IMR-90 (cell line): ENCODE results near the gene SKA3. TPM values are rescaled to one million over a fixed set of nuclear protein-coding genes. Genes with fewer than 3 reads are reported as not detected.
A peak's percentile ranks its signal among the peaks of the same experiment; 100 is the strongest.

Experiments used
- ATAC-seq: fragments of 200-7000 bp; cut with Tn5 transposase; 2 replicates; pipeline ENCODE4 v1.9.1; 2020; ENCODE audit warnings: low read depth, mild to moderate bottlenecking, moderate library complexity
- BruUV-seq: library from RNA; stranded (reverse); fragments of 400-500 nt; replicated peaks from 2 replicates; lab custom pipeline; 2021; lab: Mats Ljungman, UMichigan
- CTCF ChIA-PET: fragments of 300-600 bp; formaldehyde crosslinking; extraction: SDS; loops from one replicate; lab custom pipeline; 2021; ENCODE audit warnings: antibody characterized with exemption; lab: Yijun Ruan, JAX
- POLR2A ChIA-PET: fragments of 300-600 bp; sonication (Branson Sonifier 250); formaldehyde crosslinking; loops from one replicate; lab custom pipeline; 2022; ENCODE audit warnings: antibody characterized with exemption; ENCODE audit not compliant: unreplicated experiment; lab: Charles Lee
- DNase-seq: peaks from one replicate; pipeline ENCODE4 v3.0.0; 2013
- H2AFZ ChIP-seq: replicated peaks from 2 replicates; pipeline ENCODE3; 2013; ENCODE audit warnings: low read length, mild to moderate bottlenecking; ENCODE audit not compliant: poor library complexity
- H2AK5ac ChIP-seq: 2 replicates; pipeline ENCODE4 v1.6.1; 2013; ENCODE audit warnings: low read depth, low read length, inconsistent platforms
- H2AK9ac ChIP-seq: replicated peaks from 2 replicates; pipeline ENCODE3; 2013; ENCODE audit warnings: mild to moderate bottlenecking, low read depth, low read length, moderate library complexity; ENCODE audit not compliant: poor library complexity
- H2BK120ac ChIP-seq: 2 replicates; pipeline ENCODE4 v1.6.1; 2013; ENCODE audit warnings: low read depth, low read length, inconsistent platforms
- H2BK15ac ChIP-seq: 3 replicates; pipeline ENCODE4 v1.6.1; 2013; ENCODE audit warnings: low read depth, low read length, inconsistent platforms
- H2BK20ac ChIP-seq: 2 replicates; pipeline ENCODE4 v1.6.1; 2013; ENCODE audit warnings: low read depth, mild to moderate bottlenecking, inconsistent platforms, low read length, moderate library complexity
- H2BK5ac ChIP-seq: 2 replicates; pipeline ENCODE4 v1.6.1; 2013; ENCODE audit warnings: mild to moderate bottlenecking, low read depth, low read length, inconsistent platforms; ENCODE audit not compliant: poor library complexity, severe bottlenecking
- H3K14ac ChIP-seq: replicated peaks from 2 replicates; pipeline ENCODE4 v1.6.1; 2013; ENCODE audit warnings: low read depth, low read length, inconsistent platforms
- H3K18ac ChIP-seq: 2 replicates; pipeline ENCODE4 v1.6.1; 2013; ENCODE audit warnings: low read depth, low read length, control low read depth
- H3K23ac ChIP-seq: 2 replicates; pipeline ENCODE4 v1.6.1; 2013; ENCODE audit warnings: low read depth, low read length, inconsistent platforms
- H3K27ac ChIP-seq: 2 replicates; pipeline ENCODE4 v1.5.1; 2013; ENCODE audit warnings: mild to moderate bottlenecking, control low read depth, low read length; ENCODE audit not compliant: insufficient read depth
- H3K27me3 ChIP-seq: 2 replicates; pipeline ENCODE4 v1.6.1; 2013; ENCODE audit warnings: low read length; ENCODE audit not compliant: control insufficient read depth, insufficient read depth
- H3K36me3 ChIP-seq: 2 replicates; pipeline ENCODE4 v1.6.1; 2013; ENCODE audit warnings: low read length, mixed read lengths; ENCODE audit not compliant: control insufficient read depth, insufficient read depth
- H3K4ac ChIP-seq: 2 replicates; pipeline ENCODE4 v1.6.1; 2013; ENCODE audit warnings: low read depth, low read length, inconsistent platforms
- H3K4me1 ChIP-seq: 2 replicates; pipeline ENCODE4 v1.6.1; 2013; ENCODE audit warnings: low read length, mixed read lengths; ENCODE audit not compliant: control insufficient read depth, insufficient read depth
- H3K4me2 ChIP-seq: 2 replicates; pipeline ENCODE4 v1.6.1; 2013; ENCODE audit warnings: low read depth, mild to moderate bottlenecking, control low read depth, low read length, moderate library complexity
- H3K4me3 ChIP-seq: 2 replicates; pipeline ENCODE4 v1.5.1; 2013; ENCODE audit warnings: low read depth, mild to moderate bottlenecking, control low read depth, low read length, moderate library complexity; ENCODE audit not compliant: insufficient read depth
- H3K56ac ChIP-seq: 2 replicates; pipeline ENCODE4 v1.6.1; 2013; ENCODE audit warnings: low read length, inconsistent platforms; ENCODE audit not compliant: insufficient read depth; ENCODE audit errors: extremely low read depth
- H3K79me1 ChIP-seq, 2 experiments: 2 replicates each; pipeline ENCODE4 v1.6.1; 2013; ENCODE audit warnings: low read length in 2 of 2, inconsistent platforms in 1 of 2, low read depth in 1 of 2
- H3K9ac ChIP-seq: 2 replicates; pipeline ENCODE4 v1.6.1; 2013; ENCODE audit warnings: low read depth, low read length, control low read depth
- H3K9me1 ChIP-seq: 2 replicates; pipeline ENCODE4 v1.6.1; 2013; ENCODE audit warnings: low read length, inconsistent platforms; ENCODE audit not compliant: insufficient read depth
- H3K9me3 ChIP-seq: 2 replicates; pipeline ENCODE4 v1.6.1; 2013; ENCODE audit warnings: low read length; ENCODE audit not compliant: control insufficient read depth, insufficient read depth
- H4K20me1 ChIP-seq: 2 replicates; pipeline ENCODE4 v1.6.1; 2013; ENCODE audit warnings: low read length, inconsistent platforms; ENCODE audit not compliant: insufficient read depth
- H4K5ac ChIP-seq: 2 replicates; pipeline ENCODE4 v1.6.1; 2013; ENCODE audit warnings: mild to moderate bottlenecking, low read depth, low read length, control low read depth
- H4K8ac ChIP-seq, 2 experiments: 2 replicates each; pipeline ENCODE4 v1.6.1; 2013; ENCODE audit warnings: low read depth in 2 of 2, low read length in 2 of 2, control low read depth in 1 of 2, inconsistent platforms in 1 of 2
- H4K91ac ChIP-seq: 2 replicates; pipeline ENCODE4 v1.6.1; 2013; ENCODE audit warnings: low read depth, low read length, inconsistent platforms; ENCODE audit not compliant: insufficient read depth
- BHLHE40 ChIP-seq: fragments of 150-350 bp; IDR thresholded peaks from 2 replicates; pipeline ENCODE4 v1.6.1; 2016; ENCODE audit warnings: mild to moderate bottlenecking, low read depth, low read length
- CEBPB ChIP-seq: IDR thresholded peaks from 2 replicates; pipeline ENCODE4 v1.6.1; 2012; ENCODE audit warnings: low read depth, low read length, improper control_type of control experiment
- CHD1 ChIP-seq: IDR thresholded peaks from 2 replicates; pipeline ENCODE4 v1.6.1; 2012; ENCODE audit warnings: low read depth, low read length, improper control_type of control experiment
- FOS ChIP-seq: fragments of 150-350 bp; IDR thresholded peaks from 2 replicates; pipeline ENCODE4 v1.6.1; 2016; ENCODE audit warnings: low read depth, low read length
- MAFK ChIP-seq: IDR thresholded peaks from 2 replicates; pipeline ENCODE4 v1.6.1; 2012; ENCODE audit warnings: low read depth, low read length, improper control_type of control experiment
- MAZ ChIP-seq: IDR thresholded peaks from 2 replicates; pipeline ENCODE4 v1.6.1; 2012; ENCODE audit warnings: low read depth, mild to moderate bottlenecking, low read length, improper control_type of control experiment, moderate library complexity, borderline replicate concordance
- MXI1 ChIP-seq: IDR thresholded peaks from 2 replicates; pipeline ENCODE4 v1.6.1; 2012; ENCODE audit warnings: low read depth, mild to moderate bottlenecking, low read length, moderate library complexity, borderline replicate concordance
- NFE2L2 ChIP-seq: fragments of 150-350 bp; IDR thresholded peaks from 2 replicates; pipeline ENCODE4 v1.6.1; 2016; ENCODE audit warnings: low read depth, mild to moderate bottlenecking, low read length
- RAD21 ChIP-seq: IDR thresholded peaks from 2 replicates; pipeline ENCODE4 v1.6.1; 2012; ENCODE audit warnings: low read length, improper control_type of control experiment
- RCOR1 ChIP-seq: IDR thresholded peaks from 2 replicates; pipeline ENCODE4 v1.6.1; 2012; ENCODE audit warnings: mild to moderate bottlenecking, low read length, improper control_type of control experiment; ENCODE audit not compliant: insufficient replicate concordance
- SMC3 ChIP-seq: fragments of 150-350 bp; IDR thresholded peaks from 2 replicates; pipeline ENCODE4 v1.6.1; 2016; ENCODE audit warnings: low read depth, mild to moderate bottlenecking, antibody characterized with exemption, low read length, moderate library complexity
- WGBS, 2 experiments: methylation state at CpG; one replicate each; pipeline versions ENCODE4 v1.1.5 to v1.1.7; 2013; ENCODE audit warnings: missing lambda C conversion rate in 2 of 2; ENCODE audit not compliant: insufficient read length in 1 of 2; ENCODE audit errors: extremely low coverage in 2 of 2; 5-methylcytosine and 5-hydroxymethylcytosine counted together
- dilution Hi-C: fragments of 300-500 bp; cut with HindIII; formaldehyde crosslinking; loops from one replicate; pipeline ENCODE4 v1.14.3; 2018; ENCODE audit warnings: low sequenced_read_pairs; ENCODE audit not compliant: unreplicated experiment
- in situ Hi-C: fragments of 300-500 bp; cut with MboI; formaldehyde crosslinking; loops from 3 replicates; pipeline ENCODE4 v1.14.3; 2019; ENCODE audit warnings: low sequenced_read_pairs, inconsistent platforms, mixed read lengths
- intact Hi-C: fragments of 100-400 bp; cut with micrococcal nuclease; formaldehyde crosslinking; loops from 2 replicates; pipeline ENCODE4 v1.10.0; 2022
- polyA plus RNA-seq, 3 experiments: library from polyadenylated mRNA; depleted of rRNA; stranded (reverse); fragments of >200 nt; gene quantifications; 2 replicates each; pipeline ENCODE4 v1.2.3, GENCODE V29; 2012; ENCODE audit warnings: low replicate concordance in 1 of 3
- total RNA-seq: library from RNA; depleted of rRNA; stranded (reverse); fragments of >200 nt; gene quantifications from 2 replicates; pipeline ENCODE4 v1.2.3, GENCODE V29; 2012
- TF ChIP-seq, protein P1 (sequence below): fragments of 150-350 bp; IDR thresholded peaks from 2 replicates; pipeline ENCODE4 v1.6.1; 2016; ENCODE audit warnings: low read depth, mild to moderate bottlenecking, low read length, moderate library complexity, borderline replicate concordance
- TF ChIP-seq, protein P2 (sequence below): fragments of 150-350 bp; IDR thresholded peaks from 2 replicates; pipeline ENCODE4 v1.6.1; 2017; ENCODE audit warnings: mild to moderate bottlenecking, antibody characterized with exemption, low read length, low read depth
- TF ChIP-seq, protein P3 (sequence below): conservative IDR thresholded peaks from 2 replicates; pipeline ENCODE4 v1.5.1; 2012; ENCODE audit warnings: mild to moderate bottlenecking, low read depth, low read length, improper control_type of control experiment

Gene SKA3
- total and polyA plus RNA-seq, 2 of the 4 experiments (the other 2 are of a cell fraction) = 11.7 to 15.6 TPM

DNA sequence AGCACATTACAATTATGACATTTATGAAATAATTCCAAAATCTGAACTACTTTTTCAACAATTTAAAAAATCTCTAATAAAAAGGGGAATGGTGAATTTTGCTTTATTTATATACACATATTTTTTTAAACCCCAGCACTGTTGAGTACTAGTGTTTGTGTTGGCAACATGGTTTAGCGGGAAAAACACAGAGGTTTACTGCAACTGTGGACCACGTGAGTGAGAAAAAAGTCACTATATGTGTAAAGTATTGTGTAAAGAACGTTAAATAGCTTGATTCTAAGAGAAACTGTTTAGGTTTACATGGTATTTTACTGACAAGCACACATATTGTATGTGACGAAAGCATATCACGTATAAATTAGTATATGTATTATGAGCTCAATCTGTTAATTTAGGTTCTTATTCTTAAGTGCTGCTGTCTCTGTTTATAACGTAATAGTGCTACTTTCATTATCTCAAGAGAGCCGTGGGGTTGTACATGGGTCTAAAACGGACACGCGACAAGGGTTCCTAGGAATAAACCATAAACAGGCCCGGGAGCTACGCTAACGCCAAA is 617 bp downstream of the SKA3 start:
- BruUV-seq = TSS peak; percentile 70
- H3K4me2 ChIP-seq = peak overlapping the region; percentile 71
- peak overlapping the region; percentile 15 for H2AK5ac ChIP-seq
- H3K36me3 ChIP-seq = peaks cover 1% of the 10 kb centered on the region; the same call in 1 of the 2 replicates
- H3K14ac ChIP-seq = peak overlapping the region; percentile 53; the same call in 1 of the 2 replicates
- peak overlapping the region; percentile 52 for H4K91ac ChIP-seq
- H3K56ac ChIP-seq = peak overlapping the region; percentile 62; the same call in 1 of the 2 replicates
- peak overlapping the region; percentile 83 for H3K4ac ChIP-seq
- H3K79me1 ChIP-seq = peaks cover 18 to 34% of the 10 kb centered on the region in 2 experiments
- H4K5ac ChIP-seq = no peak overlapping the region
- H3K18ac ChIP-seq = no peak overlapping the region
- ATAC-seq = no peak
- intact Hi-C loops = loop anchor here (2.0 kb wide), 2 partner anchors 123 to 233 kb away; no protein-coding TSS in a partner anchor
- ChIA-PET POLR2A (no interaction called here), CTCF (interaction anchor here (0.5 kb wide), 1 partner anchor 440 kb away, joined by 3 read pairs; no protein-coding TSS in a partner anchor)
- dilution Hi-C loops = no loop called here
- H2BK5ac ChIP-seq = peak overlapping the region; percentile 28
- H2BK120ac ChIP-seq = peak overlapping the region; percentile 25; the same call in 1 of the 2 replicates
- peak overlapping the region; percentile 85; the same call in 1 of the 2 replicates for H3K23ac ChIP-seq
- DNase-seq = peak; percentile 28
- peak overlapping the region; percentile 66 for H3K27ac ChIP-seq
- H3K9ac ChIP-seq = peak overlapping the region; percentile 64; the same call in 1 of the 2 replicates
- no peaks in the 10 kb centered on the region for H4K20me1 ChIP-seq
- H3K4me1 ChIP-seq = 0 out of 2 replicates have a peak, but pooled peaks cover 2% of the 10 kb centered on the region
- H4K8ac ChIP-seq = peak overlapping the region; percentile 0 to 29; a peak in 2 of 4 replicates
- peaks cover 6% of the 10 kb centered on the region; the same call in 1 of the 2 replicates for H3K9me1 ChIP-seq
- peak overlapping the region; percentile 21; the same call in 1 of the 2 replicates for H2BK20ac ChIP-seq
- H2AFZ ChIP-seq = peak overlapping the region; percentile 91
- no peaks in the 10 kb centered on the region for H3K27me3 ChIP-seq
- no peak for TF ChIP-seq RCOR1
- no peak for TF ChIP-seq BHLHE40
- no peak for TF ChIP-seq NFE2L2
- TF ChIP-seq FOS = no peak
- no peak for TF ChIP-seq RAD21
- no peak for TF ChIP-seq MAZ
- TF ChIP-seq SMC3 = no peak
- TF ChIP-seq MAFK = no peak
- TF ChIP-seq CEBPB = no peak
- TF ChIP-seq, protein P1, sequence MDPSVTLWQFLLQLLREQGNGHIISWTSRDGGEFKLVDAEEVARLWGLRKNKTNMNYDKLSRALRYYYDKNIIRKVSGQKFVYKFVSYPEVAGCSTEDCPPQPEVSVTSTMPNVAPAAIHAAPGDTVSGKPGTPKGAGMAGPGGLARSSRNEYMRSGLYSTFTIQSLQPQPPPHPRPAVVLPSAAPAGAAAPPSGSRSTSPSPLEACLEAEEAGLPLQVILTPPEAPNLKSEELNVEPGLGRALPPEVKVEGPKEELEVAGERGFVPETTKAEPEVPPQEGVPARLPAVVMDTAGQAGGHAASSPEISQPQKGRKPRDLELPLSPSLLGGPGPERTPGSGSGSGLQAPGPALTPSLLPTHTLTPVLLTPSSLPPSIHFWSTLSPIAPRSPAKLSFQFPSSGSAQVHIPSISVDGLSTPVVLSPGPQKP = no peak
- TF ChIP-seq, protein P2, sequence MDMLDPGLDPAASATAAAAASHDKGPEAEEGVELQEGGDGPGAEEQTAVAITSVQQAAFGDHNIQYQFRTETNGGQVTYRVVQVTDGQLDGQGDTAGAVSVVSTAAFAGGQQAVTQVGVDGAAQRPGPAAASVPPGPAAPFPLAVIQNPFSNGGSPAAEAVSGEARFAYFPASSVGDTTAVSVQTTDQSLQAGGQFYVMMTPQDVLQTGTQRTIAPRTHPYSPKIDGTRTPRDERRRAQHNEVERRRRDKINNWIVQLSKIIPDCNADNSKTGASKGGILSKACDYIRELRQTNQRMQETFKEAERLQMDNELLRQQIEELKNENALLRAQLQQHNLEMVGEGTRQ = no peak; the same call in 1 of the 2 replicates
- no peak for TF ChIP-seq CHD1
- TF ChIP-seq MXI1 = no peak
- TF ChIP-seq, protein P3, sequence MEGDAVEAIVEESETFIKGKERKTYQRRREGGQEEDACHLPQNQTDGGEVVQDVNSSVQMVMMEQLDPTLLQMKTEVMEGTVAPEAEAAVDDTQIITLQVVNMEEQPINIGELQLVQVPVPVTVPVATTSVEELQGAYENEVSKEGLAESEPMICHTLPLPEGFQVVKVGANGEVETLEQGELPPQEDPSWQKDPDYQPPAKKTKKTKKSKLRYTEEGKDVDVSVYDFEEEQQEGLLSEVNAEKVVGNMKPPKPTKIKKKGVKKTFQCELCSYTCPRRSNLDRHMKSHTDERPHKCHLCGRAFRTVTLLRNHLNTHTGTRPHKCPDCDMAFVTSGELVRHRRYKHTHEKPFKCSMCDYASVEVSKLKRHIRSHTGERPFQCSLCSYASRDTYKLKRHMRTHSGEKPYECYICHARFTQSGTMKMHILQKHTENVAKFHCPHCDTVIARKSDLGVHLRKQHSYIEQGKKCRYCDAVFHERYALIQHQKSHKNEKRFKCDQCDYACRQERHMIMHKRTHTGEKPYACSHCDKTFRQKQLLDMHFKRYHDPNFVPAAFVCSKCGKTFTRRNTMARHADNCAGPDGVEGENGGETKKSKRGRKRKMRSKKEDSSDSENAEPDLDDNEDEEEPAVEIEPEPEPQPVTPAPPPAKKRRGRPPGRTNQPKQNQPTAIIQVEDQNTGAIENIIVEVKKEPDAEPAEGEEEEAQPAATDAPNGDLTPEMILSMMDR = no peak
- no peaks in the 10 kb centered on the region for H3K9me3 ChIP-seq
- peak overlapping the region; percentile 8 for H2AK9ac ChIP-seq
- WGBS, 2 experiments = 2% methylated on average over 8 of the region's 13 CpGs; no CpG with 5 or more reads in 1 of the 2 experiments
- in situ Hi-C loops = loop anchor here (10.0 kb wide), 1 partner anchor 299 kb away; no protein-coding TSS in a partner anchor
- peak overlapping the region; percentile 87 for H3K4me3 ChIP-seq
- no peak overlapping the region for H2BK15ac ChIP-seq
